ENCODE data around the gene PSMC3.

PSMC3 gene

DNA sequence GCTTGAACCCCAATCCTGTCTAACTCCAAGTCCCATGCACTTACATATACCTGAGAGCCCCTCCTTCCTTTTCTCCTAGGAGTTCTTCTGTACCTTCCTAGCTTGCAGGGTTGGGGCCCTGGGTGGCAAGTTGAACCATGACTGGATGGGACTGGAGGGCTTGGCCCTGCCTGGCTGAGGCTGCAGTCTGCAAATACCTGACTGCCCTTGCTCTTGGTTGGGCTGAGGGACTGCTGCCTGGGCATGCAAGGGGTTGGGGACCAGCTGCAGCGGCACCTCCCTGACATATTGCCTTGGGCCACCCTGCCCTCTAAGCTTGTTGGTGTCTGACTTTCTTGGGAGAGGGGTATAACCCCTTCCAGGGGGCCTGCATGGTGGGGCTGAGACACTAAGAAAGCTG is 27.7 kb downstream of the PSMC3 start:
- DNase-seq (ENCODE audit: low read depth, low spot score), result no peak
- H3K27me3 ChIP-seq (ENCODE audit: insufficient read depth, insufficient read length), result no peaks in the 10 kb centered on the region
- peak overlapping the region; percentile 18 for H3K9ac ChIP-seq (ENCODE audit: insufficient read length, low read depth)
- H3K9me3 ChIP-seq (ENCODE audit: insufficient read depth, low read length), result no peaks in the 10 kb centered on the region
- no peaks in the 10 kb centered on the region for H3K36me3 ChIP-seq (ENCODE audit: insufficient read depth, insufficient read length, low read length)
- no peak for TF ChIP-seq ZNF274 (IDR thresholded peaks at IDR 0.05; ENCODE audit: low read depth, low read length)
- TF ChIP-seq SUZ12 (IDR thresholded peaks at IDR 0.05; ENCODE audit: extremely low read depth, insufficient read depth, insufficient read length), result no peak
- no peak for TF ChIP-seq YY1 (IDR thresholded peaks at IDR 0.05; ENCODE audit: insufficient read depth, insufficient read length)
- peaks cover 15% of the 10 kb centered on the region for H3K4me1 ChIP-seq (ENCODE audit: insufficient read depth, insufficient read length)
- no peak overlapping the region for H3K4me3 ChIP-seq (ENCODE audit: insufficient read length, low read depth)

DNA sequence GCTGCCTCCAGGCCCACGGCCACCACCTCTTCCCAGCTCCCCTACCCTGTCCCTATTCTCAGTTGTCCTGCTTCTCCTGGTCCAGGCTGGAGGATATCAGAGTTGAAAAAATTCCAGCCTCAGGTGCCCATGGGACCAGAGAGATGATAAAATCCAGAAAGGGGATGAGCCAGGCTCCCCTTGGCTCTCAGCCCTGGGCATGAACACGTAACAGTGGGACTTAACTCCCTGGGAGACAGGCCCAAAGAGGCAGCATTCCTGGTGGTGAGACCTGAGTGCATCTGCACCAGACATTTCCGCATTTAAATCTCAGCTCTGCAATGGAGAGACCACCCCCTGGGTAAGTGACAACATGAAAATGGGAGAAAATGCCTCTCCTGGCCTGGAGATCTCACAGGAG is 28.2 kb downstream of the PSMC3 start:
- H3K4me3 ChIP-seq (ENCODE audit: insufficient read length, low read depth), result no peak overlapping the region
- no peaks in the 10 kb centered on the region for H3K36me3 ChIP-seq (ENCODE audit: insufficient read depth, insufficient read length, low read length)
- no peaks in the 10 kb centered on the region for H3K9me3 ChIP-seq (ENCODE audit: insufficient read depth, low read length)
- H3K9ac ChIP-seq (ENCODE audit: insufficient read length, low read depth), result no peak overlapping the region
- H3K27me3 ChIP-seq (ENCODE audit: insufficient read depth, insufficient read length), result no peaks in the 10 kb centered on the region
- DNase-seq (ENCODE audit: low read depth, low spot score), result no peak
- TF ChIP-seq SUZ12 (IDR thresholded peaks at IDR 0.05; ENCODE audit: extremely low read depth, insufficient read depth, insufficient read length) (no peak), ZNF274 (IDR thresholded peaks at IDR 0.05; ENCODE audit: low read depth, low read length) (no peak), YY1 (IDR thresholded peaks at IDR 0.05; ENCODE audit: insufficient read depth, insufficient read length) (no peak)
- peaks cover 19% of the 10 kb centered on the region for H3K4me1 ChIP-seq (ENCODE audit: insufficient read depth, insufficient read length)

DNA sequence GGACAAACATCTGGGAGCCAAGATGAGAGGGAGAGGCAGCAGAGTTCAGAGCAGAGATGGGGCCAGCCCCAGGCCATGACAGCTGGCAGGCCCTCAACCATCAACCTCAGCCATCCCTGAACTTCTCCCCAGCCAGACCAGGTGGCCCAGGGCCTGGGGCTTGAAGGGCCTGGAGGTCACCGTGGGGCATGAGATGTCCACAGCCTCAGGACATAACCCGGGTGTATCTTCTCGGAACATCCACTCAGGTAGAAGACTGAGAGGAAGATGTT is 30.3 kb downstream of the PSMC3 start:
- no peak for DNase-seq (ENCODE audit: low read depth, low spot score)
- H3K4me1 ChIP-seq (ENCODE audit: insufficient read depth, insufficient read length), result peaks cover 28% of the 10 kb centered on the region

DNA sequence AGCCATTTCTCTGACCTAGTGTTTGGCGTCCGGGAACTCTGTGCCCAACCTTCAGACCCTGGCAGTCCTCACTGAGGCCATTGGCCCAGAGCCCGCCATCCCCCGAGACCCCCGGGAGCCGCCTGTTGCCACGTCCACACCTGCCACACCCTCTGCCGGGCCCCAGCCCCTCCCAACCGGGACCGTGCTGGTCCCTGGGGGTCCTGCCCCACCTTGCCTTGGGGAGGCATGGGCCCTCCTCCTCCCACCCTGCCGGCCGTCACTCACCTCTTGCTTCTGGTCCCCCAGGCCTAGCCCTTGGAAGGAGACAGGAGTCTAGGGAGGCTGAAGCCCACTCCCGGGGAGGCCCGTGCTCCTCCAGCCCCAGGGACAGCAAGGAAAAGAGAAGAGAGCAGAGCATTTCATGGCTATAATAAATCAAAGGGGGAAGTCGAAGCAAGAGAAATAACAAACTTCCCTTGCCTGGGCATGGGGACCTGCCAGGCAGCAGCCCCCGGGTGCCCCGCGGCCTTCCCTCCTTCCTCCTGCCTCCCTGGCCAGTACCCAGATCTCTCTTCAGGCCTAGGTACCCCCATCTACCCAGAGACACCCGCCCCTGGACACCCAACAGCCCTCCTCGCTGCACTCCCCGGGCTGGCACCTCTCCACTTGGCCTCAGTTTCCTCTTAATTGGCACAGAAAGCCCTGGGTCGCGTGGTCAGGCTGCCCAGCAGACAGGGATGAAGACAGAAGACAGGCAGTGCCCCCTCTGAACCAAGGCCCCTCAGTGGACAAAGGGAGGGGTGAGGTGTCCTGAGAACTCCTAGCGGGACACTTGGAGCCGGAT is 30.8 kb downstream of the PSMC3 start:
- Histone ChIP-seq H3K9ac (ENCODE audit: insufficient read length, low read depth) (peak overlapping the region; percentile 21), H3K27me3 (ENCODE audit: insufficient read depth, insufficient read length) (no peaks in the 10 kb centered on the region), H3K4me1 (ENCODE audit: insufficient read depth, insufficient read length) (peaks cover 28% of the 10 kb centered on the region), H3K4me3 (ENCODE audit: insufficient read length, low read depth) (no peak overlapping the region), H3K9me3 (ENCODE audit: insufficient read depth, low read length) (no peaks in the 10 kb centered on the region), H3K36me3 (ENCODE audit: insufficient read depth, insufficient read length, low read length) (no peaks in the 10 kb centered on the region)
- TF ChIP-seq SUZ12 (IDR thresholded peaks at IDR 0.05; ENCODE audit: extremely low read depth, insufficient read depth, insufficient read length) (no peak), YY1 (IDR thresholded peaks at IDR 0.05; ENCODE audit: insufficient read depth, insufficient read length) (no peak), ZNF274 (IDR thresholded peaks at IDR 0.05; ENCODE audit: low read depth, low read length) (no peak)
- no peak for DNase-seq (ENCODE audit: low read depth, low spot score)

More for the DNA sequence above, 30.3 kb downstream of the PSMC3 start:
- TF ChIP-seq SUZ12 (IDR thresholded peaks at IDR 0.05; ENCODE audit: extremely low read depth, insufficient read depth, insufficient read length), result no peak
- no peak for TF ChIP-seq ZNF274 (IDR thresholded peaks at IDR 0.05; ENCODE audit: low read depth, low read length)
- TF ChIP-seq YY1 (IDR thresholded peaks at IDR 0.05; ENCODE audit: insufficient read depth, insufficient read length), result no peak
- Histone ChIP-seq H3K4me3 (ENCODE audit: insufficient read length, low read depth) (no peak overlapping the region), H3K27me3 (ENCODE audit: insufficient read depth, insufficient read length) (no peaks in the 10 kb centered on the region), H3K9me3 (ENCODE audit: insufficient read depth, low read length) (no peaks in the 10 kb centered on the region), H3K9ac (ENCODE audit: insufficient read length, low read depth) (peak overlapping the region; percentile 21), H3K36me3 (ENCODE audit: insufficient read depth, insufficient read length, low read length) (no peaks in the 10 kb centered on the region)

DNA sequence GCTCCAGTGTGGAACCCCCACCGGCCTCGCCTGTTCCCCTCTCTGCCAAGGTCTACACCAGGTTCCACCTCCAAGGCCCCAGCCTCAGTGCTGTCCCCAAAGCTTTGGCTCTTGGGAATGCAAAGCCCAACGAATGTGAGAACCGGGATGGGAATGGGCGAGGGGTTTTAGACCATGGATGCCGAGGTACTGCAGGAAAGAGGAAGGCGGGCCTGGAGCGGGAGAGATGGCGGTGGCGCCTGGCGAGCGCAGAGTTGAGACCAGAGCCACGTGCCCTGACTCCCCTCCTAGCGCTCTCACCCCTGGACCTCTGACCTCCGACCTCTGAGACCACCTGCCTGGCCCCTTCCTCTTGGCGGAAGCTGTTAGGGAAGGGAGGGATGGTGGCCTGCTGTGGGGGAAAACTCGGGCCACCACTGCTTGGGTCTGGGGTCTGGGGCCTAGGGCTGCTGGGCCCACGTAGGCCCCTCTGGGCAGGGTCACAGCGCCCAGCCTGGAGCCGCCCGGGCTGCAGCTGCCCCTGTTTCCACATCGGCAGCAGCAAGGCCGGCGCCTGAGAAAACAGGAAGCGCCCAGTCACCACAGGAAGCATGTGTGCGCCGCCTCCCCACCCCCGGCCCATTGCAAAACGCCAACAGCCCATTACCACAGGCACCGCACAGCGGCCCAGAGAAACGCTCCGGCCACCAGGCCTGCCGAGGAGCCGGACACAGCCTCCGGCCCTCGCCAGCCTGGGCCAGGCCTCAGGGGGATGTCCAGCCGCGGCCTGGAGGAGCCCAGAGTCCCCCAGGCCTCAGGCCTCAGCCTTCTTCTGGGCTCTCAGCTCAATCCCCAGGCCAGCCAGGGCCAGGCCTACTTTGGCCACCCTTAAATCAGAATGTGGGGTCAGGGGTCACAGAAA is 31.7 kb downstream of the PSMC3 start:
- TF ChIP-seq SUZ12 (IDR thresholded peaks at IDR 0.05; ENCODE audit: extremely low read depth, insufficient read depth, insufficient read length) (no peak), ZNF274 (IDR thresholded peaks at IDR 0.05; ENCODE audit: low read depth, low read length) (no peak), YY1 (IDR thresholded peaks at IDR 0.05; ENCODE audit: insufficient read depth, insufficient read length) (no peak)
- no peaks in the 10 kb centered on the region for H3K36me3 ChIP-seq (ENCODE audit: insufficient read depth, insufficient read length, low read length)
- no peaks in the 10 kb centered on the region for H3K27me3 ChIP-seq (ENCODE audit: insufficient read depth, insufficient read length)
- no peak overlapping the region for H3K4me3 ChIP-seq (ENCODE audit: insufficient read length, low read depth)
- peaks cover 28% of the 10 kb centered on the region for H3K4me1 ChIP-seq (ENCODE audit: insufficient read depth, insufficient read length)
- peak overlapping the region; percentile 36 for H3K9ac ChIP-seq (ENCODE audit: insufficient read length, low read depth)
- no peaks in the 10 kb centered on the region for H3K9me3 ChIP-seq (ENCODE audit: insufficient read depth, low read length)
- no peak for DNase-seq (ENCODE audit: low read depth, low spot score)

DNA sequence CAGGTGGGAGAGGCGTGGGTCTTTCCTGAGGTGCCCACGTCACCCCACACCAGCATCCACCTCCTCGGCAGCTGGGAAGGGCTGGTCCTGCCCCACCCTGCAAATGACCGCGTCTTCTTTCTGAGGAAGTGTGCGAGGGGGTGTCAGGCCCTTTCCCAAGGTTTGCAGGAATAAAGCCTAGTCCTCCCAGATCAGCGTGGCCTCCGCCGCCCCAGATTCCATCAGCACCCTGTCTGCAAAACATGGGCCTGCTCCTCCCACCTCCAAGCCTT is 32.3 kb downstream of the PSMC3 start:
- TF ChIP-seq YY1 (IDR thresholded peaks at IDR 0.05; ENCODE audit: insufficient read depth, insufficient read length), result no peak
- Histone ChIP-seq H3K4me3 (ENCODE audit: insufficient read length, low read depth) (no peak overlapping the region), H3K9ac (ENCODE audit: insufficient read length, low read depth) (peak overlapping the region; percentile 45), H3K27me3 (ENCODE audit: insufficient read depth, insufficient read length) (no peaks in the 10 kb centered on the region), H3K9me3 (ENCODE audit: insufficient read depth, low read length) (no peaks in the 10 kb centered on the region), H3K4me1 (ENCODE audit: insufficient read depth, insufficient read length) (peaks cover 29% of the 10 kb centered on the region), H3K36me3 (ENCODE audit: insufficient read depth, insufficient read length, low read length) (no peaks in the 10 kb centered on the region)
- no peak for DNase-seq (ENCODE audit: low read depth, low spot score)

Measured in NT2/D1 (cell line).